SK-N-DZ (cell line): ENCODE data around the gene ACVR1B.
A peak's percentile ranks its signal among the peaks of the same experiment; 100 is the strongest.

Experiments used
- DNase-seq: peaks from one replicate; pipeline ENCODE4 v3.0.0-alpha.2; 2015; ENCODE audit warnings: low spot score

Gene ACVR1B

GRCh38 chr12:52004042-52004648 lies 52.6 kb downstream of the ACVR1B start:
- peak; percentile 68 for DNase-seq

GRCh38 chr12:52005218-52005902 lies 53.9 kb downstream of the ACVR1B start:
- no peak for DNase-seq

- DNase-seq: peak; percentile 70
Observed at GRCh38 chr12:52005903-52006703, 54.6 kb downstream of the ACVR1B start.

- peak; percentile 78 for DNase-seq
Observed at GRCh38 chr12:52006726-52007157, 55.2 kb downstream of the ACVR1B start, which contains the start of gene TAMALIN. TAMALIN (plus strand) TSS chr12:52006946; CDS start chr12:52007020, 74 bp downstream.

GRCh38 chr12:52007158-52007921 lies 55.8 kb downstream of the ACVR1B start:
- no peak for DNase-seq

GRCh38 chr12:52007982-52008510 lies 56.5 kb downstream of the ACVR1B start:
- DNase-seq: no peak

GRCh38 chr12:52009081-52009751 lies 57.7 kb downstream of the ACVR1B start:
- no peak for DNase-seq

- peak; percentile 93 for DNase-seq
Observed at GRCh38 chr12:52010152-52010622, 58.7 kb downstream of the ACVR1B start.

GRCh38 chr12:52010692-52011601 lies 59.4 kb downstream of the ACVR1B start:
- DNase-seq: no peak

GRCh38 chr12:52011602-52012214 lies 60.2 kb downstream of the ACVR1B start:
- DNase-seq: no peak

GRCh38 chr12:52013626-52014310 lies 62.3 kb downstream of the ACVR1B start:
- DNase-seq: no peak

GRCh38 chr12:52014567-52015530 lies 63.4 kb downstream of the ACVR1B start:
- no peak for DNase-seq

- DNase-seq: no peak
Observed at GRCh38 chr12:52015532-52016041, 64.1 kb downstream of the ACVR1B start.

- DNase-seq: no peak
Observed at GRCh38 chr12:52018433-52019112, 67.1 kb downstream of the ACVR1B start.

GRCh38 chr12:52019113-52019770 lies 67.7 kb downstream of the ACVR1B start:
- DNase-seq: no peak
